ENCODE results near the gene PML. TPM values are rescaled to one million over a fixed set of nuclear protein-coding genes. Genes with fewer than 3 reads are reported as not detected.
A peak's percentile ranks its signal among the peaks of the same experiment; 100 is the strongest.

The PML gene
- total RNA-seq = 10 to 100 TPM; 17.9 to 50.1 (median 22.5) TPM
- 10 to 100 TPM; 18.4 to 32.0 TPM for polyA plus RNA-seq
- long read RNA-seq, donor 1, partial matches to known transcripts = 1 of 7 reads
- long read RNA-seq, donor 1, other reads (novel, unspliced or antisense) = 4 of 7 reads
- long read RNA-seq, donor 2, partial matches to known transcripts = 8 of 11 reads
- long read RNA-seq, donor 2, other reads (novel, unspliced or antisense) = 2 of 11 reads
- long read RNA-seq, donor 3, full-length matches to known transcripts = 5 of 31 reads
- long read RNA-seq, donor 3, partial matches to known transcripts = 14 of 31 reads
- long read RNA-seq, donor 3, other reads (novel, unspliced or antisense) = 12 of 31 reads

- peaks cover 28 to 87% (median 80%) of the 10 kb centered on the region in 9 donors for H3K4me1 ChIP-seq
- intact Hi-C loops (cut with DNase I) = loop anchor here in 2 of 10 donors (5.0 to 10.0 kb wide), 2 partner anchors 43 to 50 kb away; no protein-coding TSS in a partner anchor
- WGBS, 2 donors = 0 to 1% methylated on average over 27 of the region's 27 CpGs
Observed at GRCh38 chr15:73994413-73994883, at the start of gene PML. Gene PML (plus strand): TSS chr15:73994716. CDS start chr15:73994813, 97 bp downstream.

DNA sequence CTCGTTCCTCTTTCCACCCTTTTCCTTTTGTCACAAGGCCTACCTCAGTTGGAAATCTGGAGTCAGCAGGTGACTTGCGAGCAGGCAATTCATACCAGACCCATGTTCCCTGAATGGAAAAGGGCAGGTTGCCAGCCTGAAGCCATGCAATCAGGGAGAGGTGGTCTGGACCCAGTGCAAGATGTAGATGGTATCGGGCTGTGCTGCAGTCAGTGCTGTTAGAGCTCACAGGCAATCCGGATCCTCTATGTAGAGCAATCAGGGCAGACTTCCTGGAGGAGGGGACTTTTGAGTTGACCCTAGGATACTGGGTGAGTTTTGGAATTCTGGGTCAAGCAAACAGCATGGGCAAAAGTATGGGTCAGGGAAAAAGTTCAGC is 49.4 kb upstream of the PML start:
- DNase-seq (no peak), ATAC-seq (no peak)
- intact Hi-C loops (cut with DNase I) = no loop called here
- WGBS, 2 donors = 80 to 84% methylated on average over 4 of the region's 4 CpGs
- H3K27me3 ChIP-seq = no peaks in the 10 kb centered on the region
- H3K4me1 ChIP-seq = peaks cover 2 to 48% (median 15%) of the 10 kb centered on the region in 9 donors
- H3K27ac ChIP-seq = peak overlapping the region in 4 of 10 donors; percentile 39 to 86 (median 67)
- TF ChIP-seq CTCF (IDR thresholded peaks at IDR 0.05) = no peak
- H3K4me3 ChIP-seq = no peak overlapping the region
- no peaks in the 10 kb centered on the region for H3K9me3 ChIP-seq
- H3K36me3 ChIP-seq = peaks cover 0 to 46% (median 15%) of the 10 kb centered on the region in 9 donors

More at GRCh38 chr15:73994413-73994883, at the start of gene PML:
- H3K4me3 ChIP-seq = peak within 1 kb of the TSS; percentile 74 to 92 (median 83)
- DNase-seq = peak; percentile 95 to 98
- ATAC-seq = peak; percentile 84 to 91 (median 88)
- TF ChIP-seq CTCF (IDR thresholded peaks at IDR 0.05) = peak in 1 of 9 donors; percentile 11
- H3K27ac ChIP-seq = peak within 1 kb of the TSS; percentile 86 to 100 (median 95)
- no peaks in the 10 kb centered on the region for H3K27me3 ChIP-seq
- peaks cover 0 to 20% (median 16%) of the 10 kb centered on the region in 9 donors for H3K36me3 ChIP-seq
- no peaks in the 10 kb centered on the region for H3K9me3 ChIP-seq

DNA sequence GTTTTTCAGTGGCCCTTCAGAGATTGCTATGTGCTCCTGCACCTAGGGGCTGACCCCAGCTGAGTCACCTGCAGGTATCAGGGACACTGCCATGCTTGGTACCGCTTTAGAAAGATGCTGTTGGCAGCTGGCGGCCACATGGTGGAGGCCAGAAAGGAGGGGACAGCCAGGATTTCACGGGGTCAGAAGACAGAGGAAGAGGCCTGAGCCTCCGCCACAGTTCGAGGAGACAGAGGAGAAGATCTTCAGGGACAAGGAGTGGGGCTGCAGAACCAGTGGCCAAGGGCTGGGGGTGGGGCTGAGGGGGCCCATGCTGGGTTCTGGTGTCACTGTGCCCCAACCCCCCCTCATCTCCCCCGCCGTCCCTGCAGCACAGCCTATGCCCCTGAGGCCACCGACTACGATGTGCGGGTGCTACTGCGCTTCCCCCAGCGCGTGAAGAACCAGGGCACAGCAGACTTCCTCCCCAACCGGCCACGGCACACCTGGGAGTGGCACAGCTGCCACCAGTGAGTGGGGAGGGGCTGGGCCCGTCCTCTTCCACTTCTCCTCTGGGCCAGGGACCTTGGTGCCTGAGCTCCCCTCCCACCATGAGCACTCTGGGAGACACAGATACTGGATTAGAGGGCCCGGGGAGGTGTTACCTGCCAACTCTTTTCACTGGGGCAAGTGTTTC is 48.3 kb upstream of the PML start:
- TF ChIP-seq CTCF (IDR thresholded peaks at IDR 0.05) = no peak
- Histone ChIP-seq H3K27ac (peak overlapping the region in 1 of 10 donors; percentile 86), H3K4me3 (no peak overlapping the region), H3K9me3 (no peaks in the 10 kb centered on the region), H3K27me3 (no peaks in the 10 kb centered on the region), H3K4me1 (peaks cover 0 to 45% (median 11%) of the 10 kb centered on the region in 9 donors), H3K36me3 (peaks cover 0 to 47% (median 15%) of the 10 kb centered on the region in 9 donors)
- DNase-seq = no peak
- intact Hi-C loops (cut with DNase I) = no loop called here
- ATAC-seq = no peak
- 88 to 89% methylated on average over 17 of the region's 17 CpGs for WGBS, 2 donors

- Histone ChIP-seq H3K36me3 (peaks cover 0 to 47% (median 15%) of the 10 kb centered on the region in 9 donors), H3K4me1 (peaks cover 5 to 45% (median 16%) of the 10 kb centered on the region in 9 donors), H3K27ac (peak overlapping the region in 1 of 10 donors; percentile 86), H3K4me3 (no peak overlapping the region), H3K27me3 (no peaks in the 10 kb centered on the region), H3K9me3 (no peaks in the 10 kb centered on the region)
- intact Hi-C loops (cut with DNase I) = no loop called here
- TF ChIP-seq CTCF (IDR thresholded peaks at IDR 0.05) = no peak
- 95 to 97% methylated on average over 9 of the region's 9 CpGs for WGBS, 2 donors
- ATAC-seq (no peak), DNase-seq (no peak)
Observed at GRCh38 chr15:73946795-73947370, 47.6 kb upstream of the PML start.
